HL-60 (cell line): ENCODE measurements around the gene HS6ST3.

Experiments
- GABPA ChIP-seq: IDR thresholded peaks from 2 replicates; pipeline ENCODE4 v1.6.1; 2012; ENCODE audit warnings: low read depth
- POLR2AphosphoS5 ChIP-seq: IDR thresholded peaks from 2 replicates; pipeline ENCODE4 v1.6.1; 2012; ENCODE audit warnings: low read depth
- REST ChIP-seq: IDR thresholded peaks from 2 replicates; pipeline ENCODE4 v1.6.1; 2012; ENCODE audit warnings: low read depth; ENCODE audit not compliant: insufficient replicate concordance
- SPI1 ChIP-seq: IDR thresholded peaks from 2 replicates; pipeline ENCODE4 v1.6.1; 2012; ENCODE audit warnings: low read depth, mild to moderate bottlenecking, borderline replicate concordance
- TF ChIP-seq, protein P1 (sequence below): IDR thresholded peaks from one replicate; pipeline ENCODE4 v1.5.1; 2011; ENCODE audit warnings: low read length, control low read depth, inconsistent platforms; ENCODE audit not compliant: insufficient read depth

- TF ChIP-seq, protein P1, sequence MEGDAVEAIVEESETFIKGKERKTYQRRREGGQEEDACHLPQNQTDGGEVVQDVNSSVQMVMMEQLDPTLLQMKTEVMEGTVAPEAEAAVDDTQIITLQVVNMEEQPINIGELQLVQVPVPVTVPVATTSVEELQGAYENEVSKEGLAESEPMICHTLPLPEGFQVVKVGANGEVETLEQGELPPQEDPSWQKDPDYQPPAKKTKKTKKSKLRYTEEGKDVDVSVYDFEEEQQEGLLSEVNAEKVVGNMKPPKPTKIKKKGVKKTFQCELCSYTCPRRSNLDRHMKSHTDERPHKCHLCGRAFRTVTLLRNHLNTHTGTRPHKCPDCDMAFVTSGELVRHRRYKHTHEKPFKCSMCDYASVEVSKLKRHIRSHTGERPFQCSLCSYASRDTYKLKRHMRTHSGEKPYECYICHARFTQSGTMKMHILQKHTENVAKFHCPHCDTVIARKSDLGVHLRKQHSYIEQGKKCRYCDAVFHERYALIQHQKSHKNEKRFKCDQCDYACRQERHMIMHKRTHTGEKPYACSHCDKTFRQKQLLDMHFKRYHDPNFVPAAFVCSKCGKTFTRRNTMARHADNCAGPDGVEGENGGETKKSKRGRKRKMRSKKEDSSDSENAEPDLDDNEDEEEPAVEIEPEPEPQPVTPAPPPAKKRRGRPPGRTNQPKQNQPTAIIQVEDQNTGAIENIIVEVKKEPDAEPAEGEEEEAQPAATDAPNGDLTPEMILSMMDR: no peak
- TF ChIP-seq POLR2AphosphoS5 (no peak), REST (no peak), GABPA (no peak), SPI1 (no peak)
These were observed 754.7 kb downstream of the HS6ST3 start for GRCh38 chr13:96844616-96845015.
